Stimulated activated CD4-positive, alpha-beta T cell treated with anti-CD3 and anti-CD28 coated beads, Interleukin-1b, Interleukin-23, amount 100 ng/mL, for 24 hours (primary cell): ENCODE measurements around the gene EMC6.

Source experiments
- DNase-seq, 4 experiments: peaks; one replicate each; pipeline ENCODE4 v3.0.0-alpha.2; 2020; ENCODE audit warnings: low read depth in 4 of 4, low spot score in 1 of 4

Gene EMC6

GRCh38 chr17:3668279-3669084 lies at the start of gene EMC6, which contains the start of gene TAX1BP3:
TSS of gene EMC6 (plus strand) at chr17:3668812. CDS start at chr17:3669147, 335 bp downstream.
TSS of gene TAX1BP3 (minus strand) at chr17:3668578. CDS start at chr17:3668526, 52 bp downstream.
- DNase-seq, result peak; percentile 96 to 99 (median 98)

GRCh38 chr17:3621146-3621720 lies 47.4 kb upstream of the EMC6 start:
- no peak for DNase-seq

GRCh38 chr17:3622977-3623594 lies 45.5 kb upstream of the EMC6 start:
- DNase-seq, result no peak

GRCh38 chr17:3626831-3627768 lies 41.5 kb upstream of the EMC6 start:
- DNase-seq, result no peak

GRCh38 chr17:3627769-3628167 lies 40.8 kb upstream of the EMC6 start:
- DNase-seq, result no peak

GRCh38 chr17:3630781-3631180 lies 37.8 kb upstream of the EMC6 start:
- no peak for DNase-seq

- DNase-seq, result no peak
These were observed 36.3 kb upstream of the EMC6 start for GRCh38 chr17:3632287-3632686.

- DNase-seq, result no peak
These were observed 33.0 kb upstream of the EMC6 start for GRCh38 chr17:3635474-3636153.

GRCh38 chr17:3636154-3636907 lies 32.3 kb upstream of the EMC6 start, which contains the start of the genes CTNS and SHPK:
TSS of gene CTNS (plus strand) at chr17:3636760. CDS start at chr17:3640207, 3,447 bp downstream.
TSS of gene SHPK (minus strand) at chr17:3636250. CDS start at chr17:3636219, 31 bp downstream.
- DNase-seq, result peak; percentile 76 to 96 (median 88)

GRCh38 chr17:3636908-3637373 lies 31.7 kb upstream of the EMC6 start:
- peak in 1 of 4 experiments; percentile 6 for DNase-seq

GRCh38 chr17:3639981-3640596 lies 28.5 kb upstream of the EMC6 start:
- DNase-seq, result peak in 1 of 4 experiments; percentile 20

- DNase-seq, result no peak
These were observed 27.6 kb upstream of the EMC6 start for GRCh38 chr17:3641014-3641413.

GRCh38 chr17:3641717-3642486 lies 26.7 kb upstream of the EMC6 start:
- DNase-seq, result no peak

GRCh38 chr17:3643889-3644349 lies 24.7 kb upstream of the EMC6 start:
- DNase-seq, result no peak

- DNase-seq, result no peak
These were observed 23.3 kb upstream of the EMC6 start for GRCh38 chr17:3645310-3645709.

- DNase-seq, result no peak
These were observed 21.4 kb upstream of the EMC6 start for GRCh38 chr17:3647251-3647650.

GRCh38 chr17:3647769-3648555 lies 20.6 kb upstream of the EMC6 start:
- DNase-seq, result peak in 2 of 4 experiments; percentile 18 to 36
